HepG2 (cell line): ENCODE data around the gene CERS3. TPM values are rescaled to one million over a fixed set of nuclear protein-coding genes. Genes with fewer than 3 reads are reported as not detected.

ENCODE experiments used
- ATAC-seq: fragments of 200-7000 bp; cut with Tn5 transposase; 3 replicates; pipeline ENCODE4 v1.9.1; 2020; ENCODE audit warnings: mild to moderate bottlenecking, moderate library complexity
- BruUV-seq: library from RNA; stranded (reverse); fragments of 400-500 nt; replicated peaks from 2 replicates; lab custom pipeline; 2021; lab: Mats Ljungman, UMichigan
- CTCF ChIA-PET: fragments of 300-600 bp; formaldehyde crosslinking; extraction: SDS; loops from one replicate; lab custom pipeline; 2021; ENCODE audit warnings: low total read pairs, inconsistent platforms, low intra/inter-chr PET ratio; lab: Yijun Ruan, JAX
- POLR2A ChIA-PET: fragments of 350-600 bp; sonication (Branson Sonifier 250); formaldehyde crosslinking; loops from one replicate; lab custom pipeline; 2020; ENCODE audit warnings: antibody characterized with exemption, inconsistent platforms; lab: Yijun Ruan, JAX
- DNase-seq: peaks from one replicate; pipeline ENCODE4 v3.0.0-alpha.2; 2015; ENCODE audit warnings: low spot score
- FAIRE-seq: peaks from 3 replicates; lab custom pipeline; 2011; peaks lifted over from hg19 to GRCh38; lab: Jason Lieb, UNC
- H2AFZ ChIP-seq: one replicate; pipeline ENCODE4 v1.6.1; 2011; ENCODE audit warnings: low read length, inconsistent platforms
- H3K27ac ChIP-seq: fragments of 300-600 bp; 3 replicates; pipeline ENCODE4 v1.8.0; 2011; ENCODE audit warnings: mixed run types, mild to moderate bottlenecking, mixed read lengths, low read length, inconsistent platforms; ENCODE audit not compliant: insufficient read depth; ENCODE audit errors: extremely low read length
- H3K27me3 ChIP-seq, 2 experiments: fragments of 200-600 bp in 1 of 2; 2 replicates in 1 of 2; 3 replicates in 1 of 2; pipeline versions ENCODE4 v1.6.0 to v1.8.0; 2011; ENCODE audit warnings: low read length in 2 of 2, mild to moderate bottlenecking in 2 of 2, moderate library complexity in 2 of 2, inconsistent platforms in 1 of 2; ENCODE audit not compliant: insufficient read depth in 2 of 2, control insufficient read depth in 1 of 2
- H3K36me3 ChIP-seq, 2 experiments: fragments of 200-600 bp in 1 of 2; replicated peaks in 1 of 2; 2 replicates in 1 of 2; 3 replicates in 1 of 2; pipeline versions ENCODE4 v1.5.1 to v1.8.0; 2011; ENCODE audit warnings: low read length in 2 of 2, inconsistent platforms in 1 of 2; ENCODE audit not compliant: insufficient read depth in 2 of 2, control insufficient read depth in 1 of 2
- H3K4me1 ChIP-seq: 2 replicates; pipeline ENCODE4 v1.5.1; 2012; ENCODE audit warnings: low read length, inconsistent platforms; ENCODE audit not compliant: insufficient read depth
- H3K4me2 ChIP-seq: 2 replicates; pipeline ENCODE4 v1.6.0; 2011; ENCODE audit warnings: low read depth, low read length, inconsistent platforms
- H3K4me3 ChIP-seq, 3 experiments: fragments of 200-600 bp in 1 of 3; sonication (generic), shearing (Covaris generic) in 1 of 3; replicated peaks in 1 of 3; 2 replicates each; pipeline ENCODE4 v1.5.1; 2011 to 2016; ENCODE audit warnings: low read length in 3 of 3, inconsistent platforms in 2 of 3, low read depth in 2 of 3, mild to moderate bottlenecking in 2 of 3, control low read depth in 1 of 3, mixed read lengths in 1 of 3; ENCODE audit not compliant: insufficient read depth in 1 of 3
- H3K79me2 ChIP-seq: one replicate; pipeline ENCODE4 v1.6.1; 2011; ENCODE audit warnings: low read length, inconsistent platforms; ENCODE audit not compliant: insufficient read depth
- H3K9ac ChIP-seq: 2 replicates; pipeline ENCODE4 v1.6.0; 2011; ENCODE audit warnings: mild to moderate bottlenecking, low read depth, low read length, inconsistent platforms; ENCODE audit not compliant: insufficient read depth
- H3K9me3 ChIP-seq: 2 replicates; pipeline ENCODE4 v1.5.1; 2012; ENCODE audit warnings: mild to moderate bottlenecking, low read length
- H4K20me1 ChIP-seq: 2 replicates; pipeline ENCODE4 v1.6.0; 2011; ENCODE audit warnings: inconsistent platforms, mild to moderate bottlenecking, low read length, moderate library complexity; ENCODE audit not compliant: insufficient read depth
- BRD4 ChIP-seq: sonication (generic); formaldehyde crosslinking; IDR thresholded peaks from 2 replicates; pipeline ENCODE4 v1.4.0; 2020; ENCODE audit warnings: missing genetic modification reagents
- DDIT3 ChIP-seq: sonication (generic); formaldehyde crosslinking; IDR thresholded peaks from 2 replicates; pipeline ENCODE4 v1.4.0; 2020; ENCODE audit warnings: mild to moderate bottlenecking, missing genetic modification reagents
- HNRNPK ChIP-seq: fragments of 200-400 bp; formaldehyde crosslinking; IDR thresholded peaks from 2 replicates; pipeline ENCODE4 v1.6.1; 2018; ENCODE audit warnings: low read length, low read depth, moderate library complexity, mild to moderate bottlenecking; ENCODE audit not compliant: poor library complexity, severe bottlenecking
- HOXD1 ChIP-seq: sonication (generic); formaldehyde crosslinking; IDR thresholded peaks from 2 replicates; pipeline ENCODE4 v1.5.0; 2020; ENCODE audit warnings: missing genetic modification reagents
- ISL2 ChIP-seq: sonication (generic); formaldehyde crosslinking; IDR thresholded peaks from 2 replicates; pipeline ENCODE4 v1.5.0; 2020; ENCODE audit warnings: missing genetic modification reagents
- MXD3 ChIP-seq: IDR thresholded peaks from 2 replicates; pipeline ENCODE4 v1.6.1; 2016; ENCODE audit warnings: mild to moderate bottlenecking, missing biosample characterization, missing genetic modification reagents
- NBN ChIP-seq: fragments of 450-650 bp; conservative IDR thresholded peaks from 2 replicates; pipeline ENCODE4 v1.6.1; 2017
- TBX2 ChIP-seq: sonication (generic); formaldehyde crosslinking; IDR thresholded peaks from 2 replicates; pipeline ENCODE4 v1.5.0; 2020; ENCODE audit warnings: missing genetic modification reagents, mild to moderate bottlenecking, borderline replicate concordance
- ZNF17 ChIP-seq: sonication (generic); formaldehyde crosslinking; IDR thresholded peaks from 2 replicates; pipeline ENCODE4 v1.5.0; 2020; ENCODE audit warnings: mild to moderate bottlenecking, missing genetic modification reagents
- ZNF605 ChIP-seq: sonication (generic); formaldehyde crosslinking; IDR thresholded peaks from 2 replicates; pipeline ENCODE4 v1.8.0; 2022; ENCODE audit warnings: mild to moderate bottlenecking, missing genetic modification reagents
- WGBS: methylation state at CpG from one replicate; pipeline ENCODE4 v1.1.6; 2017; ENCODE audit warnings: low lambda C conversion rate; 5-methylcytosine and 5-hydroxymethylcytosine counted together
- in situ Hi-C: cut with HindIII; loops from 2 replicates; pipeline ENCODE4 v1.10.0; 2017; ENCODE audit warnings: low pct_unique_long_range_greater_than_20kb; ENCODE audit not compliant: extremely low pct_ligation_motif_present
- intact Hi-C: fragments of 100-400 bp; cut with micrococcal nuclease; formaldehyde crosslinking; loops from one replicate; pipeline ENCODE4 v1.10.0; 2022; ENCODE audit not compliant: unreplicated experiment
- polyA plus RNA-seq, 8 experiments: library from polyadenylated mRNA; depleted of rRNA in 3 of 8; stranded (reverse) in 7 of 8; unstranded in 1 of 8; fragments of >200 nt; fragmentation: Illumina TruSeq in 4 of 8; extraction: Trizol in 4 of 8; gene quantifications; 2 replicates each; pipeline versions ENCODE4 v1.2.1 to v1.2.3, GENCODE V29; 2011 to 2016; ENCODE audit warnings: low read depth in 4 of 8, missing spikeins in 1 of 8, mixed read lengths in 1 of 8; ENCODE audit not compliant: insufficient read depth in 1 of 8
- total RNA-seq, 5 experiments: library from RNA; depleted of rRNA; stranded (reverse); fragments of >200 nt; fragmentation: Illumina TruSeq; extraction: Trizol; gene quantifications; 2 replicates each; pipeline ENCODE4 v1.2.3, GENCODE V29; 2016; ENCODE audit warnings: low read depth in 1 of 5

The CERS3 gene
- total and polyA plus RNA-seq, 2 of the 13 experiments (the other 11 are each of a cell fraction or from before 2014, with no cell fraction given), result not detected

- DNase-seq, result no peak
- H3K9me3 ChIP-seq, result no peaks in the 10 kb centered on the region
- H3K4me2 ChIP-seq, result no peak overlapping the region
- intact Hi-C loops, result no loop called here
- WGBS, result 29% methylated on average over 4 of the region's 4 CpGs
- no peak overlapping the region for H3K9ac ChIP-seq
- H4K20me1 ChIP-seq, result no peaks in the 10 kb centered on the region
- BruUV-seq, result no TSS peak
- H2AFZ ChIP-seq, result no peak overlapping the region
- no peak for ATAC-seq
- 0 out of 5 replicates have a peak, but pooled peaks cover 0 to 4% of the 10 kb centered on the region in 2 experiments for H3K27me3 ChIP-seq
- H3K4me1 ChIP-seq, result peaks cover 5% of the 10 kb centered on the region; the same call in 1 of the 2 replicates
- no peak for FAIRE-seq
- TF ChIP-seq BRD4 (CRISPR knock-in tag) (no peak), NBN (no peak), HOXD1 (CRISPR knock-in tag) (no peak), TBX2 (CRISPR knock-in tag) (no peak), DDIT3 (CRISPR knock-in tag) (no peak), ZNF605 (no peak), MXD3 (CRISPR knock-in tag) (no peak), ZNF17 (CRISPR knock-in tag) (no peak), HNRNPK (no peak)
- ChIA-PET POLR2A (no interaction called here), CTCF (no interaction called here)
- H3K79me2 ChIP-seq, result no peaks in the 10 kb centered on the region
- no peak overlapping the region for H3K4me3 ChIP-seq
- in situ Hi-C loops, result no loop called here
- H3K27ac ChIP-seq, result no peak overlapping the region
- no peaks in the 10 kb centered on the region for H3K36me3 ChIP-seq
Observed at GRCh38 chr15:100439514-100439913, 89.2 kb downstream of the CERS3 start.

- CTCF ChIA-PET, result no interaction called here
- Histone ChIP-seq H3K9ac (no peak overlapping the region), H3K4me2 (no peak overlapping the region), H3K27ac (no peak overlapping the region), H3K36me3 (no peaks in the 10 kb centered on the region), H3K4me1 (peaks cover 8% of the 10 kb centered on the region; the same call in 1 of the 2 replicates), H3K27me3 (0 out of 5 replicates have a peak, but pooled peaks cover 0 to 4% of the 10 kb centered on the region in 2 experiments), H3K79me2 (no peaks in the 10 kb centered on the region), H3K4me3 (no peak overlapping the region), H3K9me3 (no peaks in the 10 kb centered on the region), H2AFZ (no peak overlapping the region), H4K20me1 (no peaks in the 10 kb centered on the region)
- in situ Hi-C loops, result no loop called here
- POLR2A ChIA-PET, result no interaction called here
- no TSS peak for BruUV-seq
- TF ChIP-seq ISL2 (CRISPR knock-in tag), result no peak
- intact Hi-C loops, result no loop called here
- FAIRE-seq (no peak), ATAC-seq (no peak), DNase-seq (no peak)
- WGBS, result 11% methylated on average over 2 of the region's 2 CpGs
Observed at GRCh38 chr15:100438570-100438969, 90.2 kb downstream of the CERS3 start.
